Measurements from ENCODE around the gene ZNF267.
"Not testable (repeated sequence)": the region's sequence is repeated elsewhere in the genome, so short reads cannot be mapped to it uniquely, and the experiment has no call there.

ZNF267 gene

GRCh38 chr16:31848572-31848971, 25.0 kb upstream of the ZNF267 start:
- H3K79me1 ChIP-seq (ENCODE audit: low read depth, low read length); DNase-seq (ENCODE audit: low spot score); H3K23ac ChIP-seq (ENCODE audit: low read depth, low read length, poor library complexity); H2AK5ac ChIP-seq (ENCODE audit: low read depth, low read length); H2BK120ac ChIP-seq (ENCODE audit: low read depth, low read length); H3K4me2 ChIP-seq (ENCODE audit: insufficient read depth, low read length, poor library complexity, severe bottlenecking); H3K14ac ChIP-seq (ENCODE audit: low read length); H2BK12ac ChIP-seq (ENCODE audit: low read length); H4K8ac ChIP-seq (ENCODE audit: low read depth, low read length); H3K4ac ChIP-seq (ENCODE audit: low read length); H2BK15ac ChIP-seq (ENCODE audit: low read length); H3K9ac ChIP-seq (ENCODE audit: low read depth, low read length, poor library complexity); H3K36me3 ChIP-seq (replicated peaks in 1 of 2; ENCODE audit: control insufficient read depth in 2 of 2, insufficient read depth in 2 of 2, low read length in 2 of 2); H3K27ac ChIP-seq (replicated peaks; ENCODE audit: low read length); H2AFZ ChIP-seq (ENCODE audit: low read length); H4K91ac ChIP-seq (ENCODE audit: low read depth, low read length, poor library complexity); H3K27me3 ChIP-seq (ENCODE audit: control insufficient read depth in 3 of 3, insufficient read depth in 3 of 3, low read depth in 1 of 3, low read length in 3 of 3); H3K4me3 ChIP-seq (ENCODE audit: low read length in 2 of 2); H3K18ac ChIP-seq (ENCODE audit: low read length); H3K4me1 ChIP-seq (ENCODE audit: control insufficient read depth in 2 of 2, insufficient read depth in 1 of 2, low read depth in 1 of 2, low read length in 2 of 2); H2BK5ac ChIP-seq (ENCODE audit: low read length): not testable (repeated sequence)
- H3K9me3 ChIP-seq (replicated peaks in 1 of 2; ENCODE audit: control insufficient read depth in 2 of 2, insufficient read depth in 1 of 2, low read depth in 1 of 2, low read length in 2 of 2): peaks cover 7 to 19% of the 10 kb centered on the region in 2 donors
- no CpG with 5 or more reads among the region's 2 CpGs for WGBS, 2 donors (ENCODE audit: extremely low coverage in 2 of 2, insufficient read length in 2 of 2, insufficient replicate concordance in 1 of 2)

- WGBS, 2 donors (ENCODE audit: extremely low coverage in 2 of 2, insufficient read length in 2 of 2, insufficient replicate concordance in 1 of 2): no CpG with 5 or more reads among the region's 2 CpGs
- no peak overlapping the region for H2BK120ac ChIP-seq (ENCODE audit: low read depth, low read length)
- H3K4me3 ChIP-seq (ENCODE audit: low read length in 2 of 2): no peak overlapping the region
- no peak overlapping the region for H2BK5ac ChIP-seq (ENCODE audit: low read length)
- no peaks in the 10 kb centered on the region for H3K36me3 ChIP-seq (replicated peaks in 1 of 2; ENCODE audit: control insufficient read depth in 2 of 2, insufficient read depth in 2 of 2, low read length in 2 of 2)
- no peak overlapping the region for H3K4me2 ChIP-seq (ENCODE audit: insufficient read depth, low read length, poor library complexity, severe bottlenecking)
- no peak overlapping the region for H3K4ac ChIP-seq (ENCODE audit: low read length)
- no peak overlapping the region for H3K23ac ChIP-seq (ENCODE audit: low read depth, low read length, poor library complexity)
- no peaks in the 10 kb centered on the region for H3K79me1 ChIP-seq (ENCODE audit: low read depth, low read length)
- no peak overlapping the region for H2AK5ac ChIP-seq (ENCODE audit: low read depth, low read length)
- H4K8ac ChIP-seq (ENCODE audit: low read depth, low read length): no peak overlapping the region
- H3K4me1 ChIP-seq (ENCODE audit: control insufficient read depth in 2 of 2, insufficient read depth in 1 of 2, low read depth in 1 of 2, low read length in 2 of 2): no peaks in the 10 kb centered on the region
- no peak overlapping the region for H2BK15ac ChIP-seq (ENCODE audit: low read length)
- no peak overlapping the region for H3K14ac ChIP-seq (ENCODE audit: low read length)
- no peak overlapping the region for H3K27ac ChIP-seq (replicated peaks; ENCODE audit: low read length)
- no peak overlapping the region for H4K91ac ChIP-seq (ENCODE audit: low read depth, low read length, poor library complexity)
- no peak overlapping the region for H3K9ac ChIP-seq (ENCODE audit: low read depth, low read length, poor library complexity)
- no peak overlapping the region for H2AFZ ChIP-seq (ENCODE audit: low read length)
- no peak for DNase-seq (ENCODE audit: low spot score)
- H3K9me3 ChIP-seq (replicated peaks in 1 of 2; ENCODE audit: control insufficient read depth in 2 of 2, insufficient read depth in 1 of 2, low read depth in 1 of 2, low read length in 2 of 2): peaks cover 7 to 22% of the 10 kb centered on the region in 2 donors
- peaks cover 0 to 3% (median 0%) of the 10 kb centered on the region in 3 experiments for H3K27me3 ChIP-seq (ENCODE audit: control insufficient read depth in 3 of 3, insufficient read depth in 3 of 3, low read depth in 1 of 3, low read length in 3 of 3)
- no peak overlapping the region for H2BK12ac ChIP-seq (ENCODE audit: low read length)
- no peak overlapping the region for H3K18ac ChIP-seq (ENCODE audit: low read length)
These were observed 20.3 kb upstream of the ZNF267 start for GRCh38 chr16:31853291-31853690.

- Histone ChIP-seq H3K18ac (ENCODE audit: low read length) (no peak overlapping the region), H3K36me3 (replicated peaks in 1 of 2; ENCODE audit: control insufficient read depth in 2 of 2, insufficient read depth in 2 of 2, low read length in 2 of 2) (no peaks in the 10 kb centered on the region), H2BK12ac (ENCODE audit: low read length) (no peak overlapping the region), H2AFZ (ENCODE audit: low read length) (no peak overlapping the region), H3K23ac (ENCODE audit: low read depth, low read length, poor library complexity) (no peak overlapping the region), H2BK15ac (ENCODE audit: low read length) (no peak overlapping the region), H3K14ac (ENCODE audit: low read length) (no peak overlapping the region), H4K8ac (ENCODE audit: low read depth, low read length) (no peak overlapping the region), H3K4me3 (ENCODE audit: low read length in 2 of 2) (no peak overlapping the region), H3K4me1 (ENCODE audit: control insufficient read depth in 2 of 2, insufficient read depth in 1 of 2, low read depth in 1 of 2, low read length in 2 of 2) (no peaks in the 10 kb centered on the region), H3K9me3 (replicated peaks in 1 of 2; ENCODE audit: control insufficient read depth in 2 of 2, insufficient read depth in 1 of 2, low read depth in 1 of 2, low read length in 2 of 2) (peaks cover 0 to 8% of the 10 kb centered on the region in 2 donors), H3K9ac (ENCODE audit: low read depth, low read length, poor library complexity) (no peak overlapping the region), H2BK5ac (ENCODE audit: low read length) (no peak overlapping the region), H3K79me1 (ENCODE audit: low read depth, low read length) (no peaks in the 10 kb centered on the region), H2AK5ac (ENCODE audit: low read depth, low read length) (no peak overlapping the region), H3K4ac (ENCODE audit: low read length) (no peak overlapping the region), H3K27me3 (ENCODE audit: control insufficient read depth in 3 of 3, insufficient read depth in 3 of 3, low read depth in 1 of 3, low read length in 3 of 3) (peaks cover 0 to 23% (median 0%) of the 10 kb centered on the region in 3 experiments), H4K91ac (ENCODE audit: low read depth, low read length, poor library complexity) (no peak overlapping the region), H2BK120ac (ENCODE audit: low read depth, low read length) (no peak overlapping the region), H3K27ac (replicated peaks; ENCODE audit: low read length) (no peak overlapping the region), H3K4me2 (ENCODE audit: insufficient read depth, low read length, poor library complexity, severe bottlenecking) (no peak overlapping the region)
- no CpG with 5 or more reads among the region's 3 CpGs for WGBS, 2 donors (ENCODE audit: extremely low coverage in 2 of 2, insufficient read length in 2 of 2, insufficient replicate concordance in 1 of 2)
- DNase-seq (ENCODE audit: low spot score): no peak
These were observed 13.1 kb upstream of the ZNF267 start for GRCh38 chr16:31860508-31860907.

- Histone ChIP-seq H4K8ac (ENCODE audit: low read depth, low read length) (no peak overlapping the region), H2BK5ac (ENCODE audit: low read length) (no peak overlapping the region), H3K23ac (ENCODE audit: low read depth, low read length, poor library complexity) (no peak overlapping the region), H3K4me1 (ENCODE audit: control insufficient read depth in 2 of 2, insufficient read depth in 1 of 2, low read depth in 1 of 2, low read length in 2 of 2) (no peaks in the 10 kb centered on the region), H3K9ac (ENCODE audit: low read depth, low read length, poor library complexity) (no peak overlapping the region), H3K36me3 (replicated peaks in 1 of 2; ENCODE audit: control insufficient read depth in 2 of 2, insufficient read depth in 2 of 2, low read length in 2 of 2) (no peaks in the 10 kb centered on the region), H2AK5ac (ENCODE audit: low read depth, low read length) (no peak overlapping the region), H3K4ac (ENCODE audit: low read length) (no peak overlapping the region), H3K4me2 (ENCODE audit: insufficient read depth, low read length, poor library complexity, severe bottlenecking) (no peak overlapping the region), H2BK15ac (ENCODE audit: low read length) (no peak overlapping the region), H2AFZ (ENCODE audit: low read length) (no peak overlapping the region), H4K91ac (ENCODE audit: low read depth, low read length, poor library complexity) (no peak overlapping the region), H3K14ac (ENCODE audit: low read length) (no peak overlapping the region), H3K18ac (ENCODE audit: low read length) (no peak overlapping the region), H3K4me3 (ENCODE audit: low read length in 2 of 2) (no peak overlapping the region), H3K9me3 (replicated peaks in 1 of 2; ENCODE audit: control insufficient read depth in 2 of 2, insufficient read depth in 1 of 2, low read depth in 1 of 2, low read length in 2 of 2) (peaks cover 0 to 6% of the 10 kb centered on the region in 2 donors), H3K27ac (replicated peaks; ENCODE audit: low read length) (no peak overlapping the region), H3K79me1 (ENCODE audit: low read depth, low read length) (no peaks in the 10 kb centered on the region), H2BK12ac (ENCODE audit: low read length) (no peak overlapping the region), H3K27me3 (ENCODE audit: control insufficient read depth in 3 of 3, insufficient read depth in 3 of 3, low read depth in 1 of 3, low read length in 3 of 3) (peaks cover 0 to 23% (median 0%) of the 10 kb centered on the region in 3 experiments), H2BK120ac (ENCODE audit: low read depth, low read length) (no peak overlapping the region)
- no CpG with 5 or more reads among the region's 4 CpGs for WGBS, 2 donors (ENCODE audit: extremely low coverage in 2 of 2, insufficient read length in 2 of 2, insufficient replicate concordance in 1 of 2)
- DNase-seq (ENCODE audit: low spot score): no peak
These were observed 12.2 kb upstream of the ZNF267 start for GRCh38 chr16:31861455-31861854.

Data from neuronal stem cell (in vitro differentiated cells).